SU-DHL-6 (cell line): ENCODE results near the gene CEP95.

Experiments used
- EZH2phosphoT487 ChIP-seq: fragments of 200-600 bp; sonication (generic), shearing (Covaris generic); conservative IDR thresholded peaks from 2 replicates; pipeline ENCODE4 v1.6.1; 2018; ENCODE audit warnings: mild to moderate bottlenecking, antibody characterized with exemption, low read length, moderate library complexity, mixed read lengths
- TF ChIP-seq, protein P1 (sequence below): fragments of 200-600 bp; sonication (generic); IDR thresholded peaks from one replicate; pipeline ENCODE4 v1.5.1; 2017; ENCODE audit warnings: antibody characterized with exemption, mild to moderate bottlenecking, low read length, moderate library complexity; ENCODE audit not compliant: insufficient read depth, poor library complexity, severe bottlenecking

DNA sequence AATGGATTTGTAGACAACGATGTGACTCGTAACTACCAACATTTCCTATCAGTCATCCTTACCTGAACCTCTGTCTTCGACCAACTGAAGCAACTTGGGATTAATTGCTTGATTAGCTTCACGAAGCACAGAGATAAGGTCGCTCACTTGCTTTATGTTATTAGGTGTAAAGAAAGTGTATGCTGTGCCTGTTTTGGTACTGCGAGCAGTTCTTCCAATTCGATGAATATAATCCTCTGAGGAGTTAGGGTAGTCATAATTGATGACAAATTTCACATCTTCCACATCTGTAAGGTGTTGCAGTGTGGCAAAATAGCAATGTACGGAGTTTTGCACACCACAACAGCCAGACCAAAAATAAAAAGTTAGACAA lies 6.3 kb upstream of the CEP95 start:
- TF ChIP-seq, protein P1, sequence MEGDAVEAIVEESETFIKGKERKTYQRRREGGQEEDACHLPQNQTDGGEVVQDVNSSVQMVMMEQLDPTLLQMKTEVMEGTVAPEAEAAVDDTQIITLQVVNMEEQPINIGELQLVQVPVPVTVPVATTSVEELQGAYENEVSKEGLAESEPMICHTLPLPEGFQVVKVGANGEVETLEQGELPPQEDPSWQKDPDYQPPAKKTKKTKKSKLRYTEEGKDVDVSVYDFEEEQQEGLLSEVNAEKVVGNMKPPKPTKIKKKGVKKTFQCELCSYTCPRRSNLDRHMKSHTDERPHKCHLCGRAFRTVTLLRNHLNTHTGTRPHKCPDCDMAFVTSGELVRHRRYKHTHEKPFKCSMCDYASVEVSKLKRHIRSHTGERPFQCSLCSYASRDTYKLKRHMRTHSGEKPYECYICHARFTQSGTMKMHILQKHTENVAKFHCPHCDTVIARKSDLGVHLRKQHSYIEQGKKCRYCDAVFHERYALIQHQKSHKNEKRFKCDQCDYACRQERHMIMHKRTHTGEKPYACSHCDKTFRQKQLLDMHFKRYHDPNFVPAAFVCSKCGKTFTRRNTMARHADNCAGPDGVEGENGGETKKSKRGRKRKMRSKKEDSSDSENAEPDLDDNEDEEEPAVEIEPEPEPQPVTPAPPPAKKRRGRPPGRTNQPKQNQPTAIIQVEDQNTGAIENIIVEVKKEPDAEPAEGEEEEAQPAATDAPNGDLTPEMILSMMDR = no peak
- TF ChIP-seq EZH2phosphoT487 = no peak
